Astrocyte (in vitro differentiated cells and primary cell): ENCODE measurements around the gene DAGLA.

Experiments
- EZH2 ChIP-seq: IDR thresholded peaks from 2 replicates; pipeline ENCODE4 v1.6.1; 2012; ENCODE audit warnings: mild to moderate bottlenecking, low read length, inconsistent platforms; ENCODE audit not compliant: insufficient read depth
- TF ChIP-seq, protein P1 (sequence below): IDR thresholded peaks from 2 replicates; pipeline ENCODE4 v1.5.1; 2011; ENCODE audit warnings: low read depth, mild to moderate bottlenecking, inconsistent platforms, low read length, moderate library complexity; ENCODE audit not compliant: insufficient read depth

DNA sequence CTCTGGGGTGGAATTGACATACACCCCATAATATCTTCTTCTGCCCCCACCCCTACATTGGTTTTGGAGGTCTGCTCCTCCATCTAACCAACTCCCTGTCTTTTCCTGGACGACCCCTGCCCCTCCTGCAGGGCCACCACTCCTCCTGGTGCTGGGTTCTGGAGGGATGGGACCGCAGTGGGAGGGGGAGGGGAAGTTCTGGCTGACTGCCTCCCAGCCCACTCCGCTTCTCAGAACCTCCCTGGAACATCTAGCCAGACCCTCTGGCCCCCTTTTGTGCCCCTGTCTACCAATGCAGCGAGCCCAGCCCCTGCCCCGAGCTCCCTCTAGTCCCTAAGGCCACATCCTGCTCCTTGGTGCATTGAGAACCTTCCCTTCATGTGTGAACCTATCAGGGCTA lies 73.5 kb downstream of the DAGLA start:
- TF ChIP-seq, protein P1, sequence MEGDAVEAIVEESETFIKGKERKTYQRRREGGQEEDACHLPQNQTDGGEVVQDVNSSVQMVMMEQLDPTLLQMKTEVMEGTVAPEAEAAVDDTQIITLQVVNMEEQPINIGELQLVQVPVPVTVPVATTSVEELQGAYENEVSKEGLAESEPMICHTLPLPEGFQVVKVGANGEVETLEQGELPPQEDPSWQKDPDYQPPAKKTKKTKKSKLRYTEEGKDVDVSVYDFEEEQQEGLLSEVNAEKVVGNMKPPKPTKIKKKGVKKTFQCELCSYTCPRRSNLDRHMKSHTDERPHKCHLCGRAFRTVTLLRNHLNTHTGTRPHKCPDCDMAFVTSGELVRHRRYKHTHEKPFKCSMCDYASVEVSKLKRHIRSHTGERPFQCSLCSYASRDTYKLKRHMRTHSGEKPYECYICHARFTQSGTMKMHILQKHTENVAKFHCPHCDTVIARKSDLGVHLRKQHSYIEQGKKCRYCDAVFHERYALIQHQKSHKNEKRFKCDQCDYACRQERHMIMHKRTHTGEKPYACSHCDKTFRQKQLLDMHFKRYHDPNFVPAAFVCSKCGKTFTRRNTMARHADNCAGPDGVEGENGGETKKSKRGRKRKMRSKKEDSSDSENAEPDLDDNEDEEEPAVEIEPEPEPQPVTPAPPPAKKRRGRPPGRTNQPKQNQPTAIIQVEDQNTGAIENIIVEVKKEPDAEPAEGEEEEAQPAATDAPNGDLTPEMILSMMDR = no peak
- TF ChIP-seq EZH2 = no peak
